ENCODE data around the gene GPC6. TPM values are rescaled to one million over a fixed set of nuclear protein-coding genes. Genes with fewer than 3 reads are reported as not detected.

Gene GPC6
- total RNA-seq, 2 experiments from 2014 or later: not detected

DNA sequence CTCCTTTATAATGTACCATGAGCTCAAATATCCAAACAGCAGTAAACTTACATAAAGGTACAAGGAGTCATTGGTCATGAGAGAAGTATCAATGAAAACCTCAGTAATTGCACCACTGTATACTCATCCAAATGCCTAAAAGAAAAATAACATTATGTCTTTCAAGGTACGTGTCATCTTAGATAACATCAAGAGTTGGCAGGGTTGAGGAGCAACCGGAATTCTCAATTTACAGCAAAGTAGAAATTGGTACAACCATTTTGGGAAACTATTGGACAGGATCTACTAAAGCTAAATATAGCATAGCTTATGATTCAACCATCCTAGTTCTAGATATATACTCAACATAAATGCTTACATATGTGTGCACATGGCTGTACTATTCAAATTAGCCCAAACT, 502.8 kb downstream of the GPC6 start:
- no peak for DNase-seq (ENCODE audit: low spot score)
- no peak overlapping the region for H3K4me2 ChIP-seq (ENCODE audit: low read length)
- H4K20me1 ChIP-seq (ENCODE audit: insufficient read depth, low read length): no peaks in the 10 kb centered on the region
- no peak overlapping the region for H3K27ac ChIP-seq (ENCODE audit: low read depth, low read length, poor library complexity, severe bottlenecking)
- H3K4me1 ChIP-seq (ENCODE audit: insufficient read depth, low read length, poor library complexity, severe bottlenecking): no peaks in the 10 kb centered on the region
- H3K9me3 ChIP-seq (ENCODE audit: low read length): no peaks in the 10 kb centered on the region
- H2AFZ ChIP-seq (ENCODE audit: low read length): no peak overlapping the region
- H3K4me3 ChIP-seq (ENCODE audit: low read depth, low read length, poor library complexity, severe bottlenecking): no peak overlapping the region
- no peaks in the 10 kb centered on the region for H3K36me3 ChIP-seq (ENCODE audit: insufficient read depth, low read length)
- intact Hi-C loops (cut with micrococcal nuclease; ENCODE audit: unreplicated experiment): no loop called here
- TF ChIP-seq, protein P1, sequence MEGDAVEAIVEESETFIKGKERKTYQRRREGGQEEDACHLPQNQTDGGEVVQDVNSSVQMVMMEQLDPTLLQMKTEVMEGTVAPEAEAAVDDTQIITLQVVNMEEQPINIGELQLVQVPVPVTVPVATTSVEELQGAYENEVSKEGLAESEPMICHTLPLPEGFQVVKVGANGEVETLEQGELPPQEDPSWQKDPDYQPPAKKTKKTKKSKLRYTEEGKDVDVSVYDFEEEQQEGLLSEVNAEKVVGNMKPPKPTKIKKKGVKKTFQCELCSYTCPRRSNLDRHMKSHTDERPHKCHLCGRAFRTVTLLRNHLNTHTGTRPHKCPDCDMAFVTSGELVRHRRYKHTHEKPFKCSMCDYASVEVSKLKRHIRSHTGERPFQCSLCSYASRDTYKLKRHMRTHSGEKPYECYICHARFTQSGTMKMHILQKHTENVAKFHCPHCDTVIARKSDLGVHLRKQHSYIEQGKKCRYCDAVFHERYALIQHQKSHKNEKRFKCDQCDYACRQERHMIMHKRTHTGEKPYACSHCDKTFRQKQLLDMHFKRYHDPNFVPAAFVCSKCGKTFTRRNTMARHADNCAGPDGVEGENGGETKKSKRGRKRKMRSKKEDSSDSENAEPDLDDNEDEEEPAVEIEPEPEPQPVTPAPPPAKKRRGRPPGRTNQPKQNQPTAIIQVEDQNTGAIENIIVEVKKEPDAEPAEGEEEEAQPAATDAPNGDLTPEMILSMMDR (conservative IDR thresholded peaks at IDR 0.05; ENCODE audit: low read length): no peak
- TF ChIP-seq EZH2phosphoT487 (IDR thresholded peaks at IDR 0.05; ENCODE audit: borderline replicate concordance, low read depth, low read length): no peak
- ChIA-PET POLR2A (no interaction called here), CTCF (ENCODE audit: unreplicated experiment) (no interaction called here)
- no peaks in the 10 kb centered on the region for H3K79me2 ChIP-seq (ENCODE audit: insufficient read depth, low read depth, low read length)
- no peaks in the 10 kb centered on the region for H3K9me2 ChIP-seq (ENCODE audit: insufficient read depth, low read length)
- no TSS peak for BruUV-seq (replicated peaks)

DNA sequence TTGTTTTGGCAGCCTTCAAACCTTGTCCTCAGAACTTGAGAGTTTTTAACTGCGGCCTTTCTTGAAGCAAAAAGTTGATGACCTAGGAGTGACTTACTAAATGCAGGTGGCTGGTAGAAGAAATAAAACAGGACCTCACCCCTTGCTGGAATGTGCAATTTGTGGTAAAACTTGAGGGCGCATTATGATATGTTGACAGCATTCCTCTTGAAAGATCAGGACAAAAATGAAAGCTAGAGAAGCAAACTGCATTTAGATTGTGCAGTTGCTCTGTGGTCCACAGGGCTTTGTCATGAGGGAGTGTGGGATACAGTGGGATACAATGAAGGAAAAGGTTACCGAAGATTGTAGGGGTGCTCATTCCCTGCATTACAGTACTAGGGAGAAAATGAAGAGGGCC, 504.2 kb downstream of the GPC6 start:
- CTCF ChIA-PET (ENCODE audit: unreplicated experiment): no interaction called here

DNA sequence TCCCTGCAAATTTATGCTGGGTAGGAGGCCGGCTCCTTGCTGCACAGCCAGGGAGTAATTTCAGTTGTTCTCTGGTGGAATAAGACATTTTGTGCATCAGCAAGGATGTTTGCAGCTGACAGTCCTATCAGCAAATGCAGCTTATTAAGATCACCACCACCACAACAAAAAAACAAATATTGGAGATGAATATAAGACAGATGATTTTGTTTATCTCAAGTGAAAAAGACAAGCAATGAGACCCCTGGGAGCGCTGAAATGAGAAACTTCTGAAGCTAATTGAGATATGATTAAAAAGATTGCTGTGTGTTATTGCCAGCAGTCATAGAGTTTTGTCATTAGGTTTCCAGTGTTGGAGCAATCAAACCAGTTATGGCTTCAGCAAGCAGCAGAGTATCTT, 505.6 kb downstream of the GPC6 start:
- no peaks in the 10 kb centered on the region for H3K4me1 ChIP-seq (ENCODE audit: insufficient read depth, low read length, poor library complexity, severe bottlenecking)
- no peak overlapping the region for H2AFZ ChIP-seq (ENCODE audit: low read length)
- no peak overlapping the region for H3K4me2 ChIP-seq (ENCODE audit: low read length)
- CTCF ChIA-PET (ENCODE audit: unreplicated experiment): no interaction called here
- no TSS peak for BruUV-seq (replicated peaks)
- POLR2A ChIA-PET: no interaction called here
- H3K9me2 ChIP-seq (ENCODE audit: insufficient read depth, low read length): no peaks in the 10 kb centered on the region
- no peak for DNase-seq (ENCODE audit: low spot score)
- H3K9me3 ChIP-seq (ENCODE audit: low read length): no peaks in the 10 kb centered on the region
- intact Hi-C loops (cut with micrococcal nuclease; ENCODE audit: unreplicated experiment): no loop called here
- H3K4me3 ChIP-seq (ENCODE audit: low read depth, low read length, poor library complexity, severe bottlenecking): no peak overlapping the region
- H3K79me2 ChIP-seq (ENCODE audit: insufficient read depth, low read depth, low read length): no peaks in the 10 kb centered on the region
- no peak for TF ChIP-seq EZH2phosphoT487 (IDR thresholded peaks at IDR 0.05; ENCODE audit: borderline replicate concordance, low read depth, low read length)
- TF ChIP-seq, protein P1 (conservative IDR thresholded peaks at IDR 0.05; ENCODE audit: low read length): no peak
- H4K20me1 ChIP-seq (ENCODE audit: insufficient read depth, low read length): no peaks in the 10 kb centered on the region
- H3K27ac ChIP-seq (ENCODE audit: low read depth, low read length, poor library complexity, severe bottlenecking): no peak overlapping the region
- H3K36me3 ChIP-seq (ENCODE audit: insufficient read depth, low read length): no peaks in the 10 kb centered on the region

More for the DNA sequence above, 504.2 kb downstream of the GPC6 start:
- no peaks in the 10 kb centered on the region for H3K9me3 ChIP-seq (ENCODE audit: low read length)
- no peaks in the 10 kb centered on the region for H4K20me1 ChIP-seq (ENCODE audit: insufficient read depth, low read length)
- H3K4me2 ChIP-seq (ENCODE audit: low read length): no peak overlapping the region
- TF ChIP-seq, protein P1 (conservative IDR thresholded peaks at IDR 0.05; ENCODE audit: low read length): no peak
- no peak for TF ChIP-seq EZH2phosphoT487 (IDR thresholded peaks at IDR 0.05; ENCODE audit: borderline replicate concordance, low read depth, low read length)
- no peaks in the 10 kb centered on the region for H3K79me2 ChIP-seq (ENCODE audit: insufficient read depth, low read depth, low read length)
- H2AFZ ChIP-seq (ENCODE audit: low read length): no peak overlapping the region
- POLR2A ChIA-PET: no interaction called here
- H3K36me3 ChIP-seq (ENCODE audit: insufficient read depth, low read length): no peaks in the 10 kb centered on the region
- H3K4me1 ChIP-seq (ENCODE audit: insufficient read depth, low read length, poor library complexity, severe bottlenecking): no peaks in the 10 kb centered on the region
- H3K9me2 ChIP-seq (ENCODE audit: insufficient read depth, low read length): no peaks in the 10 kb centered on the region
- no peak overlapping the region for H3K27ac ChIP-seq (ENCODE audit: low read depth, low read length, poor library complexity, severe bottlenecking)
- intact Hi-C loops (cut with micrococcal nuclease; ENCODE audit: unreplicated experiment): no loop called here
- DNase-seq (ENCODE audit: low spot score): no peak
- H3K4me3 ChIP-seq (ENCODE audit: low read depth, low read length, poor library complexity, severe bottlenecking): no peak overlapping the region
- BruUV-seq (replicated peaks): no TSS peak

Data from OCI-LY7 (cell line).